Activated T-helper 2 cell treated with anti-CD3 and anti-CD28 coated beads, Interferon-gamma antibody, Interleukin-2, Interleukin-4, amounts not matched to agents 10 μg/mL and 5 μg/mL and 100 μg/mL, durations not matched to agents 14 hours and 24 hours and 36 hours (primary cell): ENCODE measurements around the gene KIF19. TPM values are rescaled to one million over a fixed set of nuclear protein-coding genes. Genes with fewer than 3 reads are reported as not detected.
"Not testable (repeated sequence)": the region's sequence is repeated elsewhere in the genome, so short reads cannot be mapped to it uniquely, and the experiment has no call there.

Source experiments
- DNase-seq: peaks from one replicate; pipeline ENCODE4 v3.0.0; 2021; ENCODE audit warnings: low spot score
- H3K27ac Mint-ChIP-seq: one replicate; pipeline ENCODE4 v1.8.0; 2021; ENCODE audit warnings: mixed read lengths
- H3K27me3 Mint-ChIP-seq: one replicate; pipeline ENCODE4 v1.8.0; 2021; ENCODE audit warnings: low read depth, mixed read lengths
- H3K36me3 Mint-ChIP-seq: one replicate; pipeline ENCODE4 v1.8.0; 2021; ENCODE audit warnings: low read depth, mixed read lengths
- H3K4me1 Mint-ChIP-seq: one replicate; pipeline ENCODE4 v1.8.0; 2021; ENCODE audit warnings: low read depth, mixed read lengths
- H3K4me3 Mint-ChIP-seq: one replicate; pipeline ENCODE4 v1.8.0; 2021; ENCODE audit warnings: low read depth, mild to moderate bottlenecking, moderate library complexity, mixed read lengths
- H3K9me3 Mint-ChIP-seq: one replicate; pipeline ENCODE4 v1.8.0; 2021; ENCODE audit warnings: mixed read lengths
- intact Hi-C: fragments of 100-400 bp; cut with micrococcal nuclease; formaldehyde crosslinking; loops from one replicate; pipeline ENCODE4 v1.15.1; 2023
- total RNA-seq: library from RNA; stranded (reverse); gene quantifications from 2 replicates; pipeline ENCODE4 v1.2.3, GENCODE V29; 2022

The KIF19 gene
- total RNA-seq, 1 donor from 2014 or later: 0.14 TPM

DNA sequence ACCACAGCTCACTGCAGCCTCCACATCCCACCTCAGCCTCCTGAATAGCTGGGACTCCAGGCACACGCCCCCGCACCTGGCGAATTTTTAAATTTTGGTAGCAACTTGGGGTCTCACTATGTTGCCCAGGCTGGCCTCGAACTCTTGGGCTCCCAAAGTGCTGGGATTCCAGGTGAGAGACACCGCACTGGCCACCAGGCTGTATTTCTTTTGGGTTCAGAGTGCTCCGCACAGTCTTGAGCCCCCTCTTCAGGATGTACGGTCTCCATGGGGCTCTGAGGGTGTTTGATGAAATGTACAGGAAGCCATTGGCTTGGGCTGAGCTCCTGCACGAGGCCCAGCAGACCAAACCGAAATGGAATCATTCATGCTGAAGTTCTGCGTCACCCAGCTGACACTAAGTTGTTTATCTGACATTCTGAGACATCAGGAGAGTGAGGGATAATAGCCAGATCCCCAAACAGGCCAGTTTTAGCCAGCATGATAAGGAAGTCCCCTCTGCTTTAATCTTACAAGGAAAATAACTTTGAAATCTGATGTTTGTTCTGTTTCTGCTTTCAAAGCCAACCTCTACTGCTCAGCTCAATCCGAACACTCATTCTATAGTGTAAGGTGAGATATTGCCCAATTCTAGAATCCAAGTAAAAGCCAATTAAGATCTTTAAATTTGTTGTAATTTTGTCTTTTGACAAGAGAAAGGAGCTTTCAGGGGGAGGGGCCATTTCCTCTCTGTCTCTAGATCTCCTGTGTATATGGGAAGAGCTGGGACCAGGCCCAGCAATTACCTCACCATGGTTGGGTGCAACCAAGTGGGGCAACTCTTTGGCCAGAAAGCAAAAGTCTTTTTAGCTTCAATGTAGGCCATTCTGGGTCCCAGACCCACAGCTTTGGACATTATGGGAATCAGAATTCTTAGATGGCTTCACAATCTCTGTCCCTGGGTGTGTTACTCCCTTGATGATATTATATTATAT is 64.9 kb downstream of the KIF19 start:
- intact Hi-C loops: no loop called here
- Mint-ChIP-seq H3K4me3 (no peak overlapping the region), H3K27ac (no peak overlapping the region), H3K27me3 (peaks cover 10% of the 10 kb centered on the region), H3K4me1 (no peaks in the 10 kb centered on the region), H3K36me3 (no peaks in the 10 kb centered on the region), H3K9me3 (no peaks in the 10 kb centered on the region)
- DNase-seq: no peak

DNA sequence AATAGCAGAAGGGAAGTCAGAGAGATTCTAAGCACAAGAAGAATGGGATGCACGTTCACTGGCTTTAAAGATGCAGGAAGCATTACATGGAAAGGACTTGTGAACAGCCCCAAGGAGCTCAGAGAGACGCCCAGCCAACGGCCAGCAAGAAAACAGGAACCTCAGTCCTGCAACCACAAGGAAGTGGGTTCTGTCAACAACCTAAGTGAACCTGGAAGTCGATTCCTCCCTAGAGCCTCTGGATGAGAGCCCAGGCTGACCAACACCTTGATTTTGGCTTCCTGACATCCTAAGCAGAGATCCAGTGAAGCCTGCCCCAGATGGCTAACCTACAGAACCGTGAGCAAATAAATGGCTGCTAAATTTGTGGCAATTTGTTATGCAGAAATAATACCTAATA is 65.7 kb downstream of the KIF19 start:
- peaks cover 10% of the 10 kb centered on the region for H3K27me3 Mint-ChIP-seq
- intact Hi-C loops: no loop called here

DNA sequence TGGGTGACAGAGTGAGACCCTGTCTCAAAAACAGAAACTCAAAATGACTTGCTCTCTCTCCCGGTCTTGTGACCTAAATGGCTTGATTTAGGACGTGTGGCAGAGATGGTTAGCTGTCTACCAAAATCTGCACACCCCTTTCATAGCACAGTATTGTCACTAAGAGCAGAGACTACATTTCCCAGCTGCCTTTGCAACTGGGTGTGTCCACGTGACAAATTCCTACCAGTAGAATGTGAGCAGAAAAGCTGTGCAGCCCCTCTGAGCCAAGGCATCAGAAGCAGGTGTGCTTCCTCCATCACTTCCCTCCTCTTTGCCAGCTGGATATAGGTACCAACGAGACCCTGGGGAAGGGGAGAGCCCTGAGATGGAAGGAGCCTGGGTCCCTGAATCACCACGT is 66.8 kb downstream of the KIF19 start:
- Mint-ChIP-seq H3K4me3 (no peak overlapping the region), H3K27me3 (peaks cover 10% of the 10 kb centered on the region), H3K27ac (no peak overlapping the region), H3K4me1 (no peaks in the 10 kb centered on the region), H3K9me3 (no peaks in the 10 kb centered on the region), H3K36me3 (no peaks in the 10 kb centered on the region)
- no peak for DNase-seq
- intact Hi-C loops: no loop called here

More for the DNA sequence above, 65.7 kb downstream of the KIF19 start:
- Mint-ChIP-seq H3K4me1 (no peaks in the 10 kb centered on the region), H3K27ac (no peak overlapping the region), H3K36me3 (no peaks in the 10 kb centered on the region), H3K4me3 (no peak overlapping the region), H3K9me3 (no peaks in the 10 kb centered on the region)
- DNase-seq: no peak

DNA sequence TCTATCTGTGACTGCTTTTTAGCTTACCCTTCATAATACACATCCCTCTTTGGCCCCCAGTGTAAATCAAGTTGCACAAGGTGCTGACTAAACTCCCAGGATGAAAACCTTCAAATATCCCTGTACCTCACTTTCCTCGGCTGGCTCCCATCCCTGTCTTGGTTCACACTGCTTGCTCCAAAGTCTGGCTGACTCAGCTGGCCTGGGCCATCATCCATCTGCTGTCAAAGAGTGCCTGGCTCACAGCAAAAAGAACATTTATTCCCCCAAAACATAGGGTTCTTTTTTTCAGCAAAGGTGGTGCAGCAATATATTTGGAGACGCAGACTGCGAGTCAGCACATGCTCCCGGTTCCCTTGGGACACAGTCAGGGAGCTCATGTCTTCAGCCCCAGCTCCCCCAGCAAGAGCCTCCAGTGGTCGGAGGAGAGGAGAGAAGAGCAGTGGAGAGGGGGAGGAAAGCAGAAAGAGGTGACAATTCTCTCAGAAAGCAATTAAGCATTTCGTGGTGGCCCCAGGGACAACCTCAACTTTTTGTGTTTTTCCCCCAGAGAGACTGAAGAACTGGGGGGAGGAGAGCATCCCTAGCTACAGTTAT is 67.4 kb downstream of the KIF19 start:
- H3K27me3 Mint-ChIP-seq: peaks cover 10% of the 10 kb centered on the region
- intact Hi-C loops: no loop called here

DNA sequence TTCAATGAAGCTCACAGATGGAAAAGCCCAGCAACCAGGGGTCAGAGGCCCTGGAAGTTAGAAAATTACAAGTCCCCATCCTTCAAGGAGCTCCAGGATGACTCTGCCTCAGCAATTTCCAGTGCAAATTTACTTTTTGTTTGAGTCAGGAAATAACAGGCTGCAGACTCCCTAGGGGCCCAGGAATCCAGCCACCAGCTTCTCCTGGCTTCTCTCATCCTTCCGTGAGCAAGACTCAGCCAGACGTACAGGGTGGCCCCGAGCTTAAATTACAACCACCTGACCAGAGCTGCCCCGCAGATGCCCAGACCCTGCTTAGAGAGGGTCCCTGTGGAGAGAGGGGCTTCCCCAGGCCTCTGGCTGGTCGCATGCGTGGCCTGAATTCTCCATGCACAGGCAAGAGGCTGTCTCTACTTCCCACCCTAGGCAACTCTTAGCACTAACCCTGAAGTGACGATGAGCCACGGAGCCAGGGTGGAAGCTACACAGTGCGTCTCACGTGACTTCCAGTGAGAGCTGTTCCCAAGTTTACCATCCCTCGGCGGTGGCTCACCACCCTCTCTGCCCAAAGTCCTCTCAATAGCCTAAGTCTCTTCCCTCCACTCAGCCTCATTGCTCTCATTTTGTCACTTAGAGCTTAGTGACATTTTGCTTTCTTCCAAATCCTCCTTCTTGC is 68.4 kb downstream of the KIF19 start:
- no peak overlapping the region for H3K27ac Mint-ChIP-seq
- H3K36me3 Mint-ChIP-seq: no peaks in the 10 kb centered on the region
- DNase-seq: no peak
- H3K9me3 Mint-ChIP-seq: no peaks in the 10 kb centered on the region
- H3K4me1 Mint-ChIP-seq: no peaks in the 10 kb centered on the region
- intact Hi-C loops: no loop called here
- H3K27me3 Mint-ChIP-seq: peaks cover 10% of the 10 kb centered on the region
- H3K4me3 Mint-ChIP-seq: no peak overlapping the region

More for the DNA sequence above, 67.4 kb downstream of the KIF19 start:
- DNase-seq: no peak
- H3K4me3 Mint-ChIP-seq: no peak overlapping the region
- no peaks in the 10 kb centered on the region for H3K4me1 Mint-ChIP-seq
- H3K9me3 Mint-ChIP-seq: no peaks in the 10 kb centered on the region
- H3K27ac Mint-ChIP-seq: no peak overlapping the region
- H3K36me3 Mint-ChIP-seq: no peaks in the 10 kb centered on the region

DNA sequence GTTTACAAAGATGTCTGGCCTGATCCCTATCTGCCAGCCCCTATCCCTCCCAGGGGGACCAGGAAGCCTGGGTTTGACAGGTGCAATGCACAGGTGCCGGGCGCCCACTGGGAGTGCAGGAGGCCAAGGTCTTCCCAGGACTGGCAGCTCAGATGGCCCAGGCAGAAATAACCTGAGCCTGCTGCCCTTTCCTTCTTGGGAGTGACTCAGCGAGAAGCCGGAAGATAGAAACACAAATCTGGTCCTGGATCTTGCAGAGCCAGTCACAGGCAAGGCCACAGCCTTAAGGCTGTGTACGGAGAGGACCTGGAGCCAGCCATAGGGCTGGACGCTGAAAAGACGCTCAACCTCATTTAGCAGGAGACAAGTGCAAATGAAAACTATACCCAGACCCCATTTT is 69.0 kb downstream of the KIF19 start:
- H3K4me1 Mint-ChIP-seq: no peaks in the 10 kb centered on the region
- H3K9me3 Mint-ChIP-seq: no peaks in the 10 kb centered on the region
- no peak for DNase-seq
- peaks cover 7% of the 10 kb centered on the region for H3K27me3 Mint-ChIP-seq
- no peaks in the 10 kb centered on the region for H3K36me3 Mint-ChIP-seq
- H3K27ac Mint-ChIP-seq: no peak overlapping the region
- H3K4me3 Mint-ChIP-seq: no peak overlapping the region
- intact Hi-C loops: no loop called here

DNA sequence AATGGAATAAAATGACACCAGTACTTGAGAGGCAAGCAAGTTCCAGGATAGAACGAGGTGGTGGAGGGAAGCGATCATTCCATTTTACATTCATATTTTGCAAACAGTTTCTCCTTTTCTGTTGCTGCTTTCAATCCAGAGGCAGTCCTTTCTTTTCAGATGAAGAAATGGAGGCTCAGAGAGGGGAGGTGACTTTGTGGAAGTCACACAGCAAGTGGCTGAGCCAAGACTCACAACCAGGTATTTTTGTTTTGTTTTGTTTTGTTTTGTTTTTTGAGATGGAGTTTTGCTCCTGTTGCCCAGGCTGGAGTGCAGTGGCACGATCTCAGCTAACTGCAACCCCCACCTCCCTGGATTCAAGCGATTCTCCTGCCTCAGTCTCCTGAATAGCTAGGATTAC is 70.5 kb downstream of the KIF19 start:
- intact Hi-C loops: no loop called here
- no peak overlapping the region for H3K4me3 Mint-ChIP-seq
- no peaks in the 10 kb centered on the region for H3K4me1 Mint-ChIP-seq
- no peak overlapping the region for H3K27ac Mint-ChIP-seq
- H3K36me3 Mint-ChIP-seq: no peaks in the 10 kb centered on the region
- peaks cover 6% of the 10 kb centered on the region for H3K27me3 Mint-ChIP-seq
- no peak for DNase-seq
- no peaks in the 10 kb centered on the region for H3K9me3 Mint-ChIP-seq

DNA sequence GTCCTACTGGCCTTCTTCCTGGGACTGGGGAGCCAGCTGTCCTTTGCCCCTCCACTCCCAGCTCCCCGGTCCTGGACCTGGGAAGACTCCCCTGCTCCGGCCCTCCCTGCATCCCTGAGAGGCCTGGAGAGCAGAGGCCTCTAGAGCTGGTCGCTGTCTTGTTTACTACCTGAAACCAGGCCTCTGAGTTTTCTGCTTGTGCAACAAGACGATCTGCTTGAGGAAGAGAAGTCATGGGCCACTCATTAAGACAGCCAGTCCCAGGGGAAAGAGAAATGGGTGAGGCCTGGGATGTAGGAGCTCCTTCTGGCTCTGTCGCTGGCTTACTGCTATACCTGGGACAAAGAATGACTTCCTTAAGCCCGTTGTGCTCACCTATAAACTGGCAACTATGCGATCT is 76.0 kb downstream of the KIF19 start:
- intact Hi-C loops: no loop called here
- no peaks in the 10 kb centered on the region for H3K9me3 Mint-ChIP-seq
- no peaks in the 10 kb centered on the region for H3K4me1 Mint-ChIP-seq
- no peak overlapping the region for H3K4me3 Mint-ChIP-seq
- H3K27me3 Mint-ChIP-seq: peaks cover 4% of the 10 kb centered on the region
- H3K36me3 Mint-ChIP-seq: no peaks in the 10 kb centered on the region
- H3K27ac Mint-ChIP-seq: no peak overlapping the region
- DNase-seq: no peak

DNA sequence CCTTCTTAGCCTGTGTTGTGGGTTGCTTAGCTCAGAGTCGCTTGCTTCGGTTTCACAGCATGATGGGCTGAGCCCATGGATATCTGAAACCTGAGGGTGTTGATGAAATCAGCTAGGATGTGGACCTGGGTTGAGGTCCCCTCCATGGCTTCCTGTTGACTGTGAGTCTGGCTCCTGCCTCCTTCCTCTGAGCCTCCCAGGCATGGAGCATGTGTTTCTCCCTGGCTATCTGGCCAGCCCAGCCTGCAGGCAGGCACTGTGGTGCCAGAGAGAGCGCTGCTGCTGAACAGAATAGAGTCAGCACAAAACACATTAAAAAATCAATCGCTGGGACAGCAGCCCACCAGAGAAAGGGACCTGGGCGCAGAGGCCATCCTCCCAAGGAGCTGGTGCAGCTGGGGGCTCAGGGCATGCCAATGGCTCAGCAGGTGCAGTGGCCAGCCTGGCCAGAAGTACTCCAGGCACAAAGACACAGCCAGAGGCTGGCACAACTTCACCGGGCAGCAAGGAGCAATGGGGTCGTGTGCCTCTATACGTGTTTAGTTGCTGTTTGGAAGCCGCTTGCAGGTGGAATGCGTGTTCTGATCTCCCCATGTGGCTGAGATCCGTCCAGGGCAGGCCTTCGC is 77.6 kb downstream of the KIF19 start:
- Mint-ChIP-seq H3K4me1 (no peaks in the 10 kb centered on the region), H3K9me3 (no peaks in the 10 kb centered on the region), H3K4me3 (no peak overlapping the region), H3K27me3 (peaks cover 4% of the 10 kb centered on the region), H3K27ac (no peak overlapping the region), H3K36me3 (no peaks in the 10 kb centered on the region)
- no peak for DNase-seq
- intact Hi-C loops: no loop called here

DNA sequence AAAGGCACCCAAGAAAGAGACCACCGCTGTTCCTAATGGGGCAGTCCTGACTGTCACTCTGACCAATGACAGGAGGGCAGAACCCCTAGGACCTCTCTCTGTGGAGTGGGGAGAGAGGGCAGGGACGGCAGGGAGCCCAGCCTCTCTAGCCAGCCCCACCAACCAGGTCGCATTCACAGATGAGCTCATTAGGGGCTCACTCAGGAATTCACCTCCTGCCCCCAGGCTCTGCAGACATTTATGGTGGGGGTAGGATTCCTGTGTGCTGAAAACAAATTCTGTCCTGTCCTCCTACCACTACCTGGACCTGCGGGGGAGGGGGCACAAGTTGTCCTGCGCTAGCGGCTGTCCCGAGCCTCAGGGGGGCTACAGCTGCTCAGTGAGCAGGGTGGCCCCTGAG is 78.2 kb downstream of the KIF19 start:
- Mint-ChIP-seq H3K9me3 (no peaks in the 10 kb centered on the region), H3K27ac (no peak overlapping the region), H3K4me3 (no peak overlapping the region), H3K4me1 (no peaks in the 10 kb centered on the region), H3K36me3 (no peaks in the 10 kb centered on the region), H3K27me3 (peaks cover 4% of the 10 kb centered on the region)
- DNase-seq: no peak
- intact Hi-C loops: no loop called here

DNA sequence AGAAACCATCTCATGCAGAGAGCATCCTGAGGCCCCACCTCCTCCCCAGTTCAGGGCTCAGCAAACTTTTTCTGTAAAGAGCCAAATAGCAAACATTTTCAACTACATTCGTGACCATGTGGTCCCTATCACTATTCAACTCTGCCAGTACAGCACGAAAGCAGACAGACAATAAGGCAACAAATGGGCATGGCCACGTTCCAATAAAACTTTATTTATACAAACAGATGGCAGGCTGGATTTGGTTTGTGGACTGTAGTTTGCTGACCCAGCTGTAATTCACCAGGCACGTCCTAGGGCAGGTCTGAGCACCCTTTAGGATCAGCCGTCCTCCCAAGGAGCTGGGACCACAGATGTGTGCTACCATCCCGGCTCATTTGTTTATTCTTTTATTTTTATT is 78.8 kb downstream of the KIF19 start:
- Mint-ChIP-seq H3K36me3 (no peaks in the 10 kb centered on the region), H3K27ac (no peak overlapping the region), H3K27me3 (peaks cover 4% of the 10 kb centered on the region), H3K4me3 (no peak overlapping the region), H3K4me1 (no peaks in the 10 kb centered on the region), H3K9me3 (no peaks in the 10 kb centered on the region)
- intact Hi-C loops: no loop called here
- DNase-seq: no peak

DNA sequence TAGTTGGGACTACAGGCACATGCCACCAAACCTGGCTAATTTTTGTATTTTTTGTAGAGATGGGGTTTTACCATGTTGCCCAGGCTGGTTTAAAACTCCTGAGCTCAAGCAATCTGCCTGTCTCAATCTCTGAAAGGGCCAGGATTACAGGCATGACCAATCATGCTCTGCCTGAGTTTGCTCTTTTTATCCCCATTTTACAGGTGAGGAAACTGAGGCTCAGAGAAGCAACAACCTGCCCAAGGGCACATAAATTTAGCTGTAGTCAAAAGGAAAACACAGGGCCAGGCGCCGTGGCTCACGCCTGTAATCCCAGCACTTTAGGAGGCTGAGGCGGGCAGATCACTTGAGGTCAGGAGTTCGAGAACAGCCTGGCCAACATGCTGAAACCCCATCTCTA is 79.3 kb downstream of the KIF19 start:
- intact Hi-C loops, H3K27me3 Mint-ChIP-seq, H3K36me3 Mint-ChIP-seq, DNase-seq, H3K27ac Mint-ChIP-seq, H3K4me1 Mint-ChIP-seq, H3K9me3 Mint-ChIP-seq, H3K4me3 Mint-ChIP-seq: not testable (repeated sequence)
